GM12878 (cell line): ENCODE measurements around the gene PITPNM3.

Experiments
- MYC ChIP-seq: IDR thresholded peaks from 2 replicates; pipeline ENCODE4 v1.6.1; 2011; ENCODE audit warnings: mild to moderate bottlenecking, low read length, moderate library complexity, inconsistent platforms; ENCODE audit not compliant: insufficient read depth, insufficient replicate concordance, insufficient read length, severe bottlenecking
- NBN ChIP-seq: fragments of 450-650 bp; IDR thresholded peaks from 2 replicates; pipeline ENCODE4 v1.6.1; 2016
- POLR2A ChIP-seq: IDR thresholded peaks from 2 replicates; pipeline ENCODE4 v1.6.1; 2011; ENCODE audit warnings: low read depth, mild to moderate bottlenecking, low read length
- POLR2AphosphoS5 ChIP-seq: IDR thresholded peaks from 2 replicates; pipeline ENCODE4 v1.6.1; 2011; ENCODE audit warnings: mild to moderate bottlenecking, low read length, inconsistent platforms
- SREBF2 ChIP-seq: IDR thresholded peaks from 2 replicates; pipeline ENCODE4 v1.6.1; 2012; ENCODE audit warnings: mild to moderate bottlenecking, low read length
- ZNF384 ChIP-seq: IDR thresholded peaks from 2 replicates; pipeline ENCODE4 v1.6.1; 2012; ENCODE audit warnings: low read depth, mild to moderate bottlenecking, low read length, improper control_type of control experiment, borderline replicate concordance

GRCh38 chr17:6503641-6504195 lies 52.6 kb downstream of the PITPNM3 start:
- TF ChIP-seq POLR2A (no peak), MYC (no peak), NBN (no peak), POLR2AphosphoS5 (no peak), ZNF384 (no peak), SREBF2 (no peak)
